HG02642 (cell line): Measurements from ENCODE around the gene RSPH1.
A peak's percentile ranks its signal among the peaks of the same experiment; 100 is the strongest.

Source experiments
- ATAC-seq: cut with Tn5 transposase; IDR thresholded peaks from one replicate; pipeline ENCODE4 v1.9.1; 2021; ENCODE audit warnings: mild to moderate bottlenecking; ENCODE audit not compliant: unreplicated experiment, poor library complexity

The RSPH1 gene

GRCh38 chr21:42532466-42533181 is 36.6 kb upstream of the RSPH1 start:
- ATAC-seq: no peak

- no peak for ATAC-seq
Measured at GRCh38 chr21:42531771-42532170, 35.7 kb upstream of the RSPH1 start.

GRCh38 chr21:42530167-42530518 is 34.1 kb upstream of the RSPH1 start:
- ATAC-seq: no peak

GRCh38 chr21:42527489-42528158 is 31.6 kb upstream of the RSPH1 start:
- ATAC-seq: no peak

- no peak for ATAC-seq
Measured at GRCh38 chr21:42527127-42527488, 31.1 kb upstream of the RSPH1 start.

GRCh38 chr21:42526379-42526727 is 30.3 kb upstream of the RSPH1 start:
- no peak for ATAC-seq

GRCh38 chr21:42525676-42526378 is 29.8 kb upstream of the RSPH1 start:
- no peak for ATAC-seq

- ATAC-seq: peak; percentile 28
Measured at GRCh38 chr21:42525029-42525581, 29.1 kb upstream of the RSPH1 start.

- peak; percentile 78 for ATAC-seq
Measured at GRCh38 chr21:42524341-42525028, 28.5 kb upstream of the RSPH1 start.

- no peak for ATAC-seq
Measured at GRCh38 chr21:42523941-42524340, 27.9 kb upstream of the RSPH1 start.

GRCh38 chr21:42523211-42523610 is 27.2 kb upstream of the RSPH1 start:
- ATAC-seq: no peak

GRCh38 chr21:42522771-42523170 is 26.7 kb upstream of the RSPH1 start:
- no peak for ATAC-seq

- ATAC-seq: no peak
Measured at GRCh38 chr21:42522271-42522670, 26.2 kb upstream of the RSPH1 start.

- ATAC-seq: no peak
Measured at GRCh38 chr21:42521805-42522204, 25.8 kb upstream of the RSPH1 start.

GRCh38 chr21:42521384-42521783 is 25.4 kb upstream of the RSPH1 start:
- no peak for ATAC-seq

- ATAC-seq: no peak
Measured at GRCh38 chr21:42520628-42521253, 24.7 kb upstream of the RSPH1 start.

- no peak for ATAC-seq
Measured at GRCh38 chr21:42518626-42519025, 22.6 kb upstream of the RSPH1 start.

GRCh38 chr21:42518215-42518614 is 22.2 kb upstream of the RSPH1 start:
- no peak for ATAC-seq

- no peak for ATAC-seq
Measured at GRCh38 chr21:42515708-42516502, 19.9 kb upstream of the RSPH1 start.

- ATAC-seq: no peak
Measured at GRCh38 chr21:42514883-42515228, 18.8 kb upstream of the RSPH1 start.
